SK-N-SH treated with all-trans-retinoic acid at 6 μM for 48 hours (cell line): ENCODE results near the gene GLS.
"Not testable (repeated sequence)": the region's sequence is repeated elsewhere in the genome, so short reads cannot be mapped to it uniquely, and the experiment has no call there.

ENCODE experiments used
- ATAC-seq: fragments of 200-7000 bp; cut with Tn5 transposase; 3 replicates; pipeline ENCODE4 v1.9.1; 2020; ENCODE audit warnings: mild to moderate bottlenecking, moderate library complexity
- BACH2 ChIP-seq: fragments of 250-450 bp; sonication (Bioruptor Pico); IDR thresholded peaks from 2 replicates; pipeline ENCODE4 v1.9.0; 2021; ENCODE audit warnings: mild to moderate bottlenecking, borderline replicate concordance
- CREB5 ChIP-seq: fragments of 250-450 bp; sonication (Bioruptor Pico); IDR thresholded peaks from 2 replicates; pipeline ENCODE4 v1.5.1; 2020; ENCODE audit warnings: low read depth, mild to moderate bottlenecking, moderate library complexity
- CSDC2 ChIP-seq: fragments of 250-450 bp; sonication (Bioruptor Pico); IDR thresholded peaks from 2 replicates; pipeline ENCODE4 v1.5.0; 2020; ENCODE audit warnings: mild to moderate bottlenecking, moderate library complexity
- GLIS3 ChIP-seq: fragments of 250-450 bp; sonication (Bioruptor Pico); IDR thresholded peaks from 2 replicates; pipeline ENCODE4 v1.5.0; 2020; ENCODE audit warnings: mild to moderate bottlenecking, moderate library complexity
- ISL1 ChIP-seq: fragments of 250-450 bp; sonication (Bioruptor Pico); IDR thresholded peaks from 2 replicates; pipeline ENCODE4 v2.1.2; 2022; ENCODE audit warnings: mild to moderate bottlenecking, moderate library complexity
- OSR1 ChIP-seq: fragments of 250-450 bp; sonication (Bioruptor Pico); IDR thresholded peaks from 2 replicates; pipeline ENCODE4 v1.8.0; 2022; ENCODE audit warnings: moderate library complexity, mild to moderate bottlenecking, inconsistent platforms
- POU6F1 ChIP-seq: fragments of 250-450 bp; sonication (Bioruptor Pico); IDR thresholded peaks from 2 replicates; pipeline ENCODE4 v1.8.0; 2021; ENCODE audit warnings: low read depth, mild to moderate bottlenecking, moderate library complexity, borderline replicate concordance
- PPARA ChIP-seq: fragments of 250-450 bp; sonication (Bioruptor Pico); IDR thresholded peaks from 2 replicates; pipeline ENCODE4 v1.5.0; 2020; ENCODE audit warnings: mild to moderate bottlenecking, borderline replicate concordance
- RARB ChIP-seq: fragments of 250-450 bp; sonication (Bioruptor Pico); IDR thresholded peaks from 2 replicates; pipeline ENCODE4 v1.8.0; 2021; ENCODE audit warnings: mild to moderate bottlenecking, moderate library complexity
- SNAI2 ChIP-seq: fragments of 250-450 bp; sonication (Bioruptor Pico); IDR thresholded peaks from 2 replicates; pipeline ENCODE4 v1.5.0; 2020; ENCODE audit warnings: mild to moderate bottlenecking, moderate library complexity
- TCF4 ChIP-seq: fragments of 250-450 bp; sonication (Bioruptor Pico); IDR thresholded peaks from 2 replicates; pipeline ENCODE4 v1.8.0; 2021; ENCODE audit warnings: mild to moderate bottlenecking, moderate library complexity, borderline replicate concordance
- TOX ChIP-seq: fragments of 250-450 bp; sonication (Bioruptor Pico); IDR thresholded peaks from 2 replicates; pipeline ENCODE4 v1.8.0; 2021; ENCODE audit warnings: mild to moderate bottlenecking, moderate library complexity, borderline replicate concordance
- TSHZ2 ChIP-seq: fragments of 250-450 bp; sonication (Bioruptor Pico); IDR thresholded peaks from 2 replicates; pipeline ENCODE4 v1.5.0; 2020; ENCODE audit warnings: mild to moderate bottlenecking, moderate library complexity
- ZC3H10 ChIP-seq: fragments of 250-450 bp; sonication (Bioruptor Pico); IDR thresholded peaks from 2 replicates; pipeline ENCODE4 v1.5.1; 2021; ENCODE audit warnings: mild to moderate bottlenecking, moderate library complexity
- ZFP30 ChIP-seq: fragments of 450-650 bp; formaldehyde crosslinking; IDR thresholded peaks from 2 replicates; pipeline ENCODE4 v1.5.0; 2022; ENCODE audit warnings: mild to moderate bottlenecking, moderate library complexity
- ZNF565 ChIP-seq: fragments of 450-650 bp; formaldehyde crosslinking; conservative IDR thresholded peaks from 2 replicates; pipeline ENCODE4 v1.5.0; 2020; ENCODE audit warnings: low read depth, mild to moderate bottlenecking, moderate library complexity
- ZNF70 ChIP-seq: fragments of 450-650 bp; formaldehyde crosslinking; IDR thresholded peaks from 2 replicates; pipeline ENCODE4 v1.5.0; 2020; ENCODE audit warnings: mild to moderate bottlenecking, moderate library complexity

GLS gene

GRCh38 chr2:190863946-190864345 lies 16.7 kb upstream of the GLS start:
- TF ChIP-seq TCF4 (CRISPR knock-in tag) (no peak), TOX (CRISPR knock-in tag) (no peak), BACH2 (no peak)
- no peak for ATAC-seq

GRCh38 chr2:190864375-190864774 lies 16.2 kb upstream of the GLS start:
- ATAC-seq, result no peak
- TF ChIP-seq ZFP30 (CRISPR knock-in tag), result no peak
- peak; percentile 60 for TF ChIP-seq ISL1 (CRISPR knock-in tag)

- peak; percentile 90 for ATAC-seq
These were observed 13.4 kb upstream of the GLS start for GRCh38 chr2:190867212-190867611.

GRCh38 chr2:190867832-190868231 lies 12.8 kb upstream of the GLS start:
- no peak for ATAC-seq
- no peak for TF ChIP-seq GLIS3
- no peak for TF ChIP-seq RARB (CRISPR knock-in tag)
- no peak for TF ChIP-seq ZFP30 (CRISPR knock-in tag)
- TF ChIP-seq PPARA (CRISPR knock-in tag), result no peak
- no peak for TF ChIP-seq CREB5 (CRISPR knock-in tag)
- TF ChIP-seq SNAI2, result no peak

More at GRCh38 chr2:190867212-190867611, 13.4 kb upstream of the GLS start:
- TF ChIP-seq SNAI2 (no peak), ZC3H10 (CRISPR knock-in tag) (no peak), CSDC2 (CRISPR knock-in tag) (no peak)

GRCh38 chr2:190869721-190870120 lies 10.9 kb upstream of the GLS start:
- TF ChIP-seq CREB5 (CRISPR knock-in tag), result no peak
- TF ChIP-seq ZFP30 (CRISPR knock-in tag), result no peak
- ATAC-seq, result no peak

- ATAC-seq, result not testable (repeated sequence)
These were observed 7.2 kb upstream of the GLS start for GRCh38 chr2:190873451-190873850.

GRCh38 chr2:190875891-190876290 lies 4.7 kb upstream of the GLS start:
- TF ChIP-seq ZNF70 (CRISPR knock-in tag) (no peak), ZNF565 (no peak), POU6F1 (CRISPR knock-in tag) (no peak), TSHZ2 (no peak), OSR1 (CRISPR knock-in tag) (no peak), ZC3H10 (CRISPR knock-in tag) (no peak)
- TF ChIP-seq, all 23 proteins: peak for 0
- no peak for ATAC-seq
